HL-60 (cell line): Measurements from ENCODE around the gene ZNF664.

ENCODE experiments used
- DNase-seq, 2 experiments: peaks; one replicate each; pipeline ENCODE4 v3.0.0-alpha.2; 2010 to 2020; ENCODE audit warnings: low read depth in 1 of 2, low spot score in 1 of 2
- H3K27ac ChIP-seq: fragments of 250-450 bp; sonication (Bioruptor Pico); replicated peaks from 2 replicates; pipeline ENCODE4 v1.5.1; 2020; ENCODE audit warnings: mild to moderate bottlenecking, moderate library complexity
- H3K27me3 ChIP-seq: fragments of 250-450 bp; sonication (Bioruptor Pico); 2 replicates; pipeline ENCODE4 v1.5.1; 2021; ENCODE audit warnings: mild to moderate bottlenecking, moderate library complexity; ENCODE audit not compliant: insufficient read depth, poor library complexity, severe bottlenecking
- H3K4me3 ChIP-seq: replicated peaks from 2 replicates; pipeline ENCODE4 v1.5.1; 2011; ENCODE audit warnings: mild to moderate bottlenecking, control low read depth, low read length; ENCODE audit not compliant: insufficient read depth
- CTCF ChIP-seq: IDR thresholded peaks from one replicate; pipeline ENCODE4 v1.5.1; 2011; ENCODE audit warnings: low read length, control low read depth, inconsistent platforms; ENCODE audit not compliant: insufficient read depth
- GABPA ChIP-seq: IDR thresholded peaks from 2 replicates; pipeline ENCODE4 v1.6.1; 2012; ENCODE audit warnings: low read depth
- POLR2AphosphoS5 ChIP-seq: IDR thresholded peaks from 2 replicates; pipeline ENCODE4 v1.6.1; 2012; ENCODE audit warnings: low read depth
- REST ChIP-seq: IDR thresholded peaks from 2 replicates; pipeline ENCODE4 v1.6.1; 2012; ENCODE audit warnings: low read depth; ENCODE audit not compliant: insufficient replicate concordance
- SPI1 ChIP-seq: IDR thresholded peaks from 2 replicates; pipeline ENCODE4 v1.6.1; 2012; ENCODE audit warnings: low read depth, mild to moderate bottlenecking, borderline replicate concordance

The ZNF664 gene

GRCh38 chr12:123952037-123952436 is 21.0 kb upstream of the ZNF664 start:
- TF ChIP-seq SPI1 (no peak), REST (no peak), POLR2AphosphoS5 (no peak), GABPA (no peak), CTCF (no peak)
- no peak for DNase-seq
- Histone ChIP-seq H3K27me3 (no peaks in the 10 kb centered on the region), H3K4me3 (no peak overlapping the region), H3K27ac (no peak overlapping the region)

GRCh38 chr12:123954647-123955350 is 18.2 kb upstream of the ZNF664 start:
- TF ChIP-seq SPI1 (no peak), REST (no peak), POLR2AphosphoS5 (no peak), GABPA (no peak), CTCF (no peak)
- Histone ChIP-seq H3K27me3 (no peaks in the 10 kb centered on the region), H3K4me3 (no peak overlapping the region), H3K27ac (no peak overlapping the region)
- DNase-seq, result no peak

GRCh38 chr12:123956249-123956648 is 16.8 kb upstream of the ZNF664 start:
- no peaks in the 10 kb centered on the region for H3K27me3 ChIP-seq
- no peak for DNase-seq
- no peak overlapping the region for H3K27ac ChIP-seq
- no peak overlapping the region for H3K4me3 ChIP-seq
- no peak for TF ChIP-seq SPI1
- no peak for TF ChIP-seq POLR2AphosphoS5
- no peak for TF ChIP-seq REST
- TF ChIP-seq GABPA, result no peak
- no peak for TF ChIP-seq CTCF
